Tibial nerve (tissue), 3 donors: Measurements from ENCODE around the gene NOL8.

ENCODE experiments used
- CTCF ChIP-seq, 5 experiments: fragments of 200-600 bp in 3 of 5; fragments of 450-650 bp in 2 of 5; sonication (generic) in 3 of 5; IDR thresholded peaks; one replicate each; pipeline ENCODE4 v1.5.1; 2016 to 2019; ENCODE audit warnings: antibody characterized with exemption in 5 of 5, mild to moderate bottlenecking in 3 of 5, moderate library complexity in 2 of 5
- POLR2A ChIP-seq, 2 donors: fragments of 450-650 bp; IDR thresholded peaks; one replicate each; pipeline ENCODE4 v1.6.1; 2017; ENCODE audit warnings: antibody characterized with exemption in 2 of 2, mild to moderate bottlenecking in 2 of 2, moderate library complexity in 2 of 2

- TF ChIP-seq CTCF (IDR thresholded peaks at IDR 0.05): no peak
- no peak for TF ChIP-seq POLR2A (IDR thresholded peaks at IDR 0.05)
Observed at GRCh38 chr9:92275541-92275940, 49.6 kb downstream of the NOL8 start.
